Heart left ventricle (tissue), 16 donors: ENCODE data around the gene TOPORS. TPM values are rescaled to one million over a fixed set of nuclear protein-coding genes. Genes with fewer than 3 reads are reported as not detected.

ENCODE experiments used
- ATAC-seq, 4 donors: fragments of 200-7000 bp; cut with Tn5 transposase; one replicate each; pipeline ENCODE4 v1.9.1; 2020 to 2022; ENCODE audit warnings: moderate library complexity in 4 of 4, mild to moderate bottlenecking in 3 of 4, moderate number of reproducible peaks in 1 of 4
- DNase-seq, 5 donors: peaks; one replicate each; pipeline ENCODE4 v3.0.0-alpha.2; 2020
- H3K27ac ChIP-seq, 12 donors: fragments of 200-600 bp; sonication (generic) in 4 of 12; one replicate each; pipeline versions ENCODE4 v1.5.0 to v1.8.0; 2016 to 2022; ENCODE audit warnings: mild to moderate bottlenecking in 2 of 12
- H3K27me3 ChIP-seq, 9 donors: fragments of 200-600 bp; sonication (generic) in 2 of 9; one replicate each; pipeline versions ENCODE4 v1.5.1 to v1.8.0; 2016 to 2022; ENCODE audit warnings: mild to moderate bottlenecking in 3 of 9
- H3K36me3 ChIP-seq, 9 donors: fragments of 200-600 bp; sonication (generic) in 2 of 9; one replicate each; pipeline versions ENCODE4 v1.5.0 to v1.8.0; 2018 to 2022; ENCODE audit warnings: mild to moderate bottlenecking in 2 of 9
- H3K4me1 ChIP-seq, 12 donors: fragments of 200-600 bp; sonication (generic) in 4 of 12; one replicate each; pipeline versions ENCODE4 v1.5.0 to v1.8.0; 2016 to 2022; ENCODE audit warnings: mild to moderate bottlenecking in 3 of 12
- H3K4me3 ChIP-seq, 12 donors: fragments of 200-600 bp; sonication (generic) in 4 of 12; one replicate each; pipeline versions ENCODE4 v1.5.0 to v1.8.0; 2017 to 2022; ENCODE audit warnings: mild to moderate bottlenecking in 9 of 12, moderate library complexity in 4 of 12
- H3K9me3 ChIP-seq, 12 donors: fragments of 200-600 bp; sonication (generic) in 4 of 12; one replicate each; pipeline versions ENCODE4 v1.5.0 to v1.8.0; 2016 to 2022; ENCODE audit warnings: mild to moderate bottlenecking in 1 of 12
- POLR2A ChIP-seq, 2 donors: fragments of 450-650 bp; IDR thresholded peaks; one replicate each; pipeline ENCODE4 v1.6.1; 2017; ENCODE audit warnings: antibody characterized with exemption in 2 of 2, mild to moderate bottlenecking in 2 of 2, moderate library complexity in 2 of 2
- WGBS, 4 donors: extraction: QIAGEN DNeasy Blood & Tissue Kit in 2 of 4; methylation state at CpG; one replicate each; pipeline versions ENCODE4 v1.1.5 to v1.1.7; 2013 to 2018; 5-methylcytosine and 5-hydroxymethylcytosine counted together
- intact Hi-C, 10 donors: fragments of 100-400 bp; cut with DNase I; formaldehyde crosslinking; loops; one replicate each; pipeline versions ENCODE4 v1.11.1 to v1.14.2; 2022
- polyA plus RNA-seq, 2 donors: library from polyadenylated mRNA; stranded (reverse); fragments of 200-250 nt; gene quantifications; one replicate each; pipeline ENCODE4 v1.2.3, GENCODE V29; 2013
- total RNA-seq, 9 donors: library from RNA; depleted of rRNA in 2 of 9; stranded (reverse); fragments of >200 nt in 2 of 9; fragmentation: NEBNext Ultra II Directional in 3 of 9; extraction: Animal tissue kit (Norgen Biotek cat#: 25700) in 3 of 9; gene quantifications; one replicate each; pipeline versions ENCODE4 v1.1.0 to v1.2.4, GENCODE V29; 2016 to 2023
- TF ChIP-seq, protein P1 (sequence below), 12 donors: fragments of 200-600 bp; sonication (generic) in 4 of 12; IDR thresholded peaks; one replicate each; pipeline versions ENCODE4 v1.5.0 to v1.8.0; 2018 to 2022; ENCODE audit warnings: antibody characterized with exemption in 12 of 12, mild to moderate bottlenecking in 5 of 12
- donor health status: ischemic (EF 13 %, LVEDD 7.1; RV severe dilation, severe dysfunction).
- donor health status: healthy with polysubstance abuse.
- donor health status: DM: no; HTN: yes; CAD: no.
- donor health status: DM: no; HTN: no; CAD: no.
- donor health status: ischemic (EF 25% LVEDD 6.9; RV normal size, moderate dysfunction).
- donor health status: ischemic (EF 25% LVEDD 5.7; RV mildly dilated, moderate dysfunction).
- donor health status: healthy.
- donor health status: DM: yes; HTN: yes; CAD: no.
- donor health status: ischemic (EF 35%, LVEDD 5.7; RV mildly dilated, moderate dysfunction).
- donor health status: nonischemic (EF 11% LVEDD 7.7; RV severe dilation, severe dysfunction).
- donor health status: DM: yes; HTN: yes; CAD: no.
- donor health status: PGD.
- donor health status: ischemic (EF 29% LVEDD 5.4; RV normal size, mild dysfunction).
- donor health status: nonischemic (EF 23%, LVEDD 6.1; RV moderate dilation, normal function).

The TOPORS gene
- total and polyA plus RNA-seq, 11 donors: 4.1 to 11.1 (median 9.4) TPM

DNA sequence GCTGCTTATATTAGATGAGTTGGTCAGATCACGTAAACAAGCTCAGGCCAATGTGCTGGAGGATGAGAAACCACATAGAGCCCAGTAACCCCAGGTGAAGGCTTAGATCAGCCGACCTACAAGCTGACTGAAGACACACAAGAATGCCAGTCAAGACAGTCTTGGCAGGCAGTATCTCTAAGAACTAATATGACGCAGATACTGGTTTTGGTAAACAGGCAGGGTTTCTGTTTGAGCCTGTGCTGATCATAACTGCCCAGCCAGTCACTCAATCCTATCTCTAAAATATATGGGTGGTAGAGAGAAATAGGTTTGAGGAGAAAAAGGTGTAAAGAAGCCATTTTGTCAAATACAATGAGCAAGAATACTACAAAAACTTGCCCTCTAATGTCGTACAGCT, 18.6 kb downstream of the TOPORS start:
- WGBS, 4 donors: 95 to 97% (median 97%) methylated on average over 4 of the region's 4 CpGs
- TF ChIP-seq, protein P1, sequence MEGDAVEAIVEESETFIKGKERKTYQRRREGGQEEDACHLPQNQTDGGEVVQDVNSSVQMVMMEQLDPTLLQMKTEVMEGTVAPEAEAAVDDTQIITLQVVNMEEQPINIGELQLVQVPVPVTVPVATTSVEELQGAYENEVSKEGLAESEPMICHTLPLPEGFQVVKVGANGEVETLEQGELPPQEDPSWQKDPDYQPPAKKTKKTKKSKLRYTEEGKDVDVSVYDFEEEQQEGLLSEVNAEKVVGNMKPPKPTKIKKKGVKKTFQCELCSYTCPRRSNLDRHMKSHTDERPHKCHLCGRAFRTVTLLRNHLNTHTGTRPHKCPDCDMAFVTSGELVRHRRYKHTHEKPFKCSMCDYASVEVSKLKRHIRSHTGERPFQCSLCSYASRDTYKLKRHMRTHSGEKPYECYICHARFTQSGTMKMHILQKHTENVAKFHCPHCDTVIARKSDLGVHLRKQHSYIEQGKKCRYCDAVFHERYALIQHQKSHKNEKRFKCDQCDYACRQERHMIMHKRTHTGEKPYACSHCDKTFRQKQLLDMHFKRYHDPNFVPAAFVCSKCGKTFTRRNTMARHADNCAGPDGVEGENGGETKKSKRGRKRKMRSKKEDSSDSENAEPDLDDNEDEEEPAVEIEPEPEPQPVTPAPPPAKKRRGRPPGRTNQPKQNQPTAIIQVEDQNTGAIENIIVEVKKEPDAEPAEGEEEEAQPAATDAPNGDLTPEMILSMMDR (IDR thresholded peaks at IDR 0.05): no peak
- TF ChIP-seq POLR2A (IDR thresholded peaks at IDR 0.05): no peak
- peaks cover 0 to 10% (median 0%) of the 10 kb centered on the region in 12 donors for H3K9me3 ChIP-seq
- DNase-seq (no peak), ATAC-seq (no peak)
- no peaks in the 10 kb centered on the region for H3K27me3 ChIP-seq
- no peak overlapping the region for H3K4me3 ChIP-seq
- no peaks in the 10 kb centered on the region for H3K4me1 ChIP-seq
- H3K36me3 ChIP-seq: peaks cover 0 to 10% (median 0%) of the 10 kb centered on the region in 9 donors
- H3K27ac ChIP-seq: no peak overlapping the region
- intact Hi-C loops: no loop called here

DNA sequence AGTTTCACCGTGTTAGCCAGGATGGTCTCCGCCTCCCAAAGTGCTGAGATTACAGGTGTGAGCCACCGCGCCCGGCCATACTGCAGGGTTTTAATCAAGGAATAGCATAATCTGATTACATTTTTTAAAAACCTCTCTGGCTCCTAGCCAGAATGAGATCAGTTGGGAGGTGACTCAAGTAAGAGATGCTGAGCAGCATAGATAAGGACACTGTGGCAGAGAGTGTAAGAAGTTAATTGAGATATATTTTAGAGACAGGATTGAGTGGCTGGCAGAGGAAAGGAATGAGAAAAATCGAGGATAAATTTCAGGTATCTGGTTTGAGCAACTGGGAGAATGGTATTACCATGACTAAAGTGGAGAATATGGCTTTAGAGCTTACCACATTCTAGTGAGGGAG, 19.1 kb downstream of the TOPORS start:
- TF ChIP-seq, protein P1 (IDR thresholded peaks at IDR 0.05): no peak
- TF ChIP-seq POLR2A (IDR thresholded peaks at IDR 0.05): no peak
- no peak for DNase-seq
- Histone ChIP-seq H3K36me3 (peaks cover 0 to 10% (median 0%) of the 10 kb centered on the region in 9 donors), H3K4me3 (no peak overlapping the region), H3K27me3 (no peaks in the 10 kb centered on the region), H3K4me1 (no peaks in the 10 kb centered on the region), H3K27ac (no peak overlapping the region), H3K9me3 (peaks cover 0 to 10% (median 0%) of the 10 kb centered on the region in 12 donors)
- ATAC-seq: no peak
- WGBS, 4 donors: 96 to 98% (median 97%) methylated on average over 6 of the region's 6 CpGs
- intact Hi-C loops: no loop called here

DNA sequence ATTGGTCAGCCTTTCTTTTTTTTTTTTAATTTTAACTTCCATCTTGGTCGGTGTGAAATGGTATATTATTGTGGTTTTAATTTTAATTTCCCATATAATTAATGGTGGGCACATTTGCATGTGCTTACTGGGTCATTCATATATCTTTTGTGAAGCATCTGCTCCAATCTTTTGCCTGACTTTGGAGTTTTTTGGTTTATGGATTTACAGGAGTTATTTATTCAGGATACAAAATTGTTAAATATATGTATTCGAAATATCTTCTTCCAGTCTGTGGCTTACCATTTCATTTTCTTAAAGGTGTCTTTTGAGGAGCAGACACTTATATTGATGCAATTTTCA, 25.7 kb downstream of the TOPORS start:
- Histone ChIP-seq H3K36me3 (peaks cover 0 to 3% (median 0%) of the 10 kb centered on the region in 9 donors), H3K4me1 (peaks cover 4 to 47% (median 24%) of the 10 kb centered on the region in 12 donors), H3K27me3 (no peaks in the 10 kb centered on the region), H3K27ac (peak overlapping the region; percentile 43 to 95 (median 84)), H3K9me3 (peaks cover 0 to 10% (median 0%) of the 10 kb centered on the region in 12 donors), H3K4me3 (peak overlapping the region; percentile 55 to 80 (median 72))
- intact Hi-C loops: loop anchor here in 7 of 10 donors (1.0 to 10.0 kb wide), 13 partner anchors 24 to 152 kb away; partner anchors contain the start of genes ACO1 (in 3 of the 7) and NDUFB6 (in 2 of the 7)
- TF ChIP-seq, protein P1 (IDR thresholded peaks at IDR 0.05): peak in 1 of 12 donors; percentile 5
- no peak for TF ChIP-seq POLR2A (IDR thresholded peaks at IDR 0.05)
- 17 to 21% (median 19%) methylated on average over 2 of the region's 2 CpGs for WGBS, 4 donors
- no peak for ATAC-seq
- DNase-seq: no peak

DNA sequence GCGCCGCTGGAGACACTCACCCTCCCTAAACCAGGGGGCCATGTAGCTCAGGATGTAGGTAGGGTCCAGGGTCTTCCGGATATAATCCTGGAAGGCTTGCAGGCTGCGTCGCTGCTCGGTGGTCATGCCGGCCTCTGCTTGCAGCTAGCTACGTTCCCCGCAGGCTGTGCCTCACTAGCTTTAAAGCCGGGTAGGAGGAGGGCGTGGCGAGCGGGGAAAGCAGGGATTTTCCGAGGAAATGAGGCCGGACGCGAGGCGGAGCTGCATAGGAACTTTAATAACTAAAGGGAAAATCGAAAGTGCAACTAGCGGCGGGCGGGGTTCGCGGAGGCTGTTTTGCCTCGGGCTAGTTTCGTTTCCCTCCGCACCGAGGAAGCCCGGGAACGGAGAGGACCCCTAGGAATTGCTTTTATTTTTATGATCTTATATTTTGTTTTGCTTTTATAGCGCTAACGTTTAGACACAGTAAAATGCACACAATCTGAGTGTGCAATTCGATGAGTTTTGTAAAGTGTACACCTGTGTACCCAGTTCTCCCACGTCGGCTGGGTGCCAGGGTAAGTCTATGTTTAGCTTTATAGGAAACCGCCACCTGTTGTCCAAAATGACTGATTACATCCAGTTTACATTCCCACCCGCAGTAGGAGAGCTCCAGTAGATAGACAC, 26.2 kb downstream of the TOPORS start, which contains the start of gene RIGI:
TSS of gene RIGI (minus strand) at position 156 of the 666 bp plus-strand sequence. CDS start at position 126, 30 bp downstream.
- peak; percentile 93 to 95 (median 93) for DNase-seq
- peak within 1 kb of the TSS; percentile 43 to 95 (median 84) for H3K27ac ChIP-seq
- peaks cover 0 to 7% (median 0%) of the 10 kb centered on the region in 9 donors for H3K36me3 ChIP-seq
- peaks cover 0 to 6% (median 0%) of the 10 kb centered on the region in 12 donors for H3K9me3 ChIP-seq
- intact Hi-C loops: loop anchor here in 7 of 10 donors (1.0 to 10.0 kb wide), 13 partner anchors 24 to 151 kb away; partner anchors contain the start of genes ACO1 (in 3 of the 7) and NDUFB6 (in 2 of the 7)
- TF ChIP-seq POLR2A (IDR thresholded peaks at IDR 0.05): peak in 1 of 2 donors; percentile 81
- TF ChIP-seq, protein P1 (IDR thresholded peaks at IDR 0.05): peak; percentile 19 to 65 (median 51)
- no peaks in the 10 kb centered on the region for H3K27me3 ChIP-seq
- peaks cover 4 to 51% (median 24%) of the 10 kb centered on the region in 12 donors for H3K4me1 ChIP-seq
- ATAC-seq: peak; percentile 86 to 97 (median 95)
- WGBS, 4 donors: 0 to 1% (median 0%) methylated on average over 33 to 37 of the region's 37 CpGs
- peak within 1 kb of the TSS; percentile 55 to 80 (median 72) for H3K4me3 ChIP-seq
